ENCODE measurements around the gene S1PR1. TPM values are rescaled to one million over a fixed set of nuclear protein-coding genes. Genes with fewer than 3 reads are reported as not detected.
"Not testable (repeated sequence)": the region's sequence is repeated elsewhere in the genome, so short reads cannot be mapped to it uniquely, and the experiment has no call there.

S1PR1 gene
- total RNA-seq, result 100 to 1,000 TPM; 109 to 130 TPM

- H3K27ac Mint-ChIP-seq, result peak within 1 kb of the TSS; percentile 99
- peaks cover 6% of the 10 kb centered on the region for H3K9me3 Mint-ChIP-seq (ENCODE audit: low read depth)
- CTCF ChIA-PET, result interaction anchor here (0.6 to 3.4 kb wide), 12 partner anchors 10 to 781 kb away, joined by 3 to 32 read pairs (median 6); no protein-coding TSS in a partner anchor
- peaks cover 79% of the 10 kb centered on the region for H3K36me3 Mint-ChIP-seq (ENCODE audit: low read depth)
- POLR2A ChIA-PET, result interaction anchor here (0.7 to 4.9 kb wide), 9 partner anchors 16 to 808 kb away, joined by 3 to 48 read pairs (median 9); no protein-coding TSS in a partner anchor
- peaks cover 49% of the 10 kb centered on the region for H3K4me1 Mint-ChIP-seq
- ATAC-seq (peak; percentile 30), DNase-seq (peak; percentile 87)
- intact Hi-C loops (cut with DNase I, micrococcal nuclease), result loop anchor here (1.0 to 5.0 kb wide), 7 partner anchors 57 to 1199 kb away; partner anchors contain the start of gene CDC14A (in 1 of the 2)
- H3K27me3 Mint-ChIP-seq, result no peaks in the 10 kb centered on the region
- H3K4me3 Mint-ChIP-seq, result peak within 1 kb of the TSS; percentile 89
These were observed at the start of gene S1PR1 for GRCh38 chr1:101236516-101237228. S1PR1 (plus strand) TSS chr1:101237019; CDS start chr1:101238985, 1,966 bp downstream.

GRCh38 chr1:101187297-101187696, 49.5 kb upstream of the S1PR1 start:
- intact Hi-C loops (cut with DNase I, micrococcal nuclease), result no loop called here

GRCh38 chr1:101188331-101188730, 48.5 kb upstream of the S1PR1 start:
- ChIA-PET POLR2A (no interaction called here), CTCF (no interaction called here)
- Mint-ChIP-seq H3K4me3 (no peak overlapping the region), H3K27me3 (no peaks in the 10 kb centered on the region), H3K4me1 (peaks cover 43% of the 10 kb centered on the region), H3K27ac (no peak overlapping the region), H3K36me3 (ENCODE audit: low read depth) (peaks cover 5% of the 10 kb centered on the region), H3K9me3 (ENCODE audit: low read depth) (peaks cover 2% of the 10 kb centered on the region)
- intact Hi-C loops (cut with DNase I, micrococcal nuclease), result no loop called here
- peak; percentile 14 for ATAC-seq
- DNase-seq, result peak; percentile 35

More at GRCh38 chr1:101187297-101187696, 49.5 kb upstream of the S1PR1 start:
- DNase-seq (no peak), ATAC-seq (no peak)
- ChIA-PET POLR2A (no interaction called here), CTCF (interaction anchor here (0.7 to 0.8 kb wide), 3 partner anchors 13 to 155 kb away, joined by 3 to 5 read pairs (median 3); no protein-coding TSS in a partner anchor)
- H3K4me1 Mint-ChIP-seq, result peaks cover 52% of the 10 kb centered on the region
- H3K36me3 Mint-ChIP-seq (ENCODE audit: low read depth), result peaks cover 5% of the 10 kb centered on the region
- H3K4me3 Mint-ChIP-seq, result no peak overlapping the region
- peaks cover 2% of the 10 kb centered on the region for H3K9me3 Mint-ChIP-seq (ENCODE audit: low read depth)
- H3K27ac Mint-ChIP-seq, result peak overlapping the region; percentile 45
- no peaks in the 10 kb centered on the region for H3K27me3 Mint-ChIP-seq

GRCh38 chr1:101188968-101189367, 47.9 kb upstream of the S1PR1 start:
- H3K36me3 Mint-ChIP-seq (ENCODE audit: low read depth); intact Hi-C loops (cut with DNase I, micrococcal nuclease); H3K4me3 Mint-ChIP-seq; ATAC-seq; CTCF ChIA-PET; H3K27me3 Mint-ChIP-seq; DNase-seq; POLR2A ChIA-PET; H3K9me3 Mint-ChIP-seq (ENCODE audit: low read depth): not testable (repeated sequence)
- Mint-ChIP-seq H3K27ac (peak overlapping the region; percentile 20), H3K4me1 (peaks cover 41% of the 10 kb centered on the region)

GRCh38 chr1:101190441-101190840, 46.4 kb upstream of the S1PR1 start:
- H3K27ac Mint-ChIP-seq, result peak overlapping the region; percentile 42
- no peak for ATAC-seq
- CTCF ChIA-PET, result interaction anchor here (1.3 to 1.7 kb wide), 2 partner anchors 9 to 98 kb away, joined by 3 to 4 read pairs; no protein-coding TSS in a partner anchor
- no peak overlapping the region for H3K4me3 Mint-ChIP-seq
- POLR2A ChIA-PET, result no interaction called here
- intact Hi-C loops (cut with DNase I, micrococcal nuclease), result no loop called here
- peaks cover 36% of the 10 kb centered on the region for H3K4me1 Mint-ChIP-seq
- no peak for DNase-seq
- H3K9me3 Mint-ChIP-seq (ENCODE audit: low read depth), result peaks cover 2% of the 10 kb centered on the region
- H3K27me3 Mint-ChIP-seq, result no peaks in the 10 kb centered on the region
- peaks cover 5% of the 10 kb centered on the region for H3K36me3 Mint-ChIP-seq (ENCODE audit: low read depth)

GRCh38 chr1:101191049-101191448, 45.8 kb upstream of the S1PR1 start:
- ChIA-PET POLR2A (no interaction called here), CTCF (interaction anchor here (1.7 kb wide), 1 partner anchor 97 kb away, joined by 3 read pairs; no protein-coding TSS in a partner anchor)
- no peak for ATAC-seq
- peaks cover 2% of the 10 kb centered on the region for H3K9me3 Mint-ChIP-seq (ENCODE audit: low read depth)
- peaks cover 36% of the 10 kb centered on the region for H3K4me1 Mint-ChIP-seq
- peaks cover 5% of the 10 kb centered on the region for H3K36me3 Mint-ChIP-seq (ENCODE audit: low read depth)
- DNase-seq, result no peak
- no peaks in the 10 kb centered on the region for H3K27me3 Mint-ChIP-seq
- no peak overlapping the region for H3K4me3 Mint-ChIP-seq
- no peak overlapping the region for H3K27ac Mint-ChIP-seq
- intact Hi-C loops (cut with DNase I, micrococcal nuclease), result no loop called here

- H3K36me3 Mint-ChIP-seq (ENCODE audit: low read depth), result no peaks in the 10 kb centered on the region
- H3K4me1 Mint-ChIP-seq, result peaks cover 27% of the 10 kb centered on the region
- DNase-seq (no peak), ATAC-seq (no peak)
- H3K27me3 Mint-ChIP-seq, result no peaks in the 10 kb centered on the region
- H3K27ac Mint-ChIP-seq, result peak overlapping the region; percentile 4
- no peak overlapping the region for H3K4me3 Mint-ChIP-seq
- intact Hi-C loops (cut with DNase I, micrococcal nuclease), result no loop called here
- H3K9me3 Mint-ChIP-seq (ENCODE audit: low read depth), result no peaks in the 10 kb centered on the region
- POLR2A ChIA-PET, result no interaction called here
- CTCF ChIA-PET, result interaction anchor here (2.2 kb wide), 1 partner anchor 94 kb away, joined by 8 read pairs; no protein-coding TSS in a partner anchor
These were observed 43.1 kb upstream of the S1PR1 start for GRCh38 chr1:101193733-101194169.

- intact Hi-C loops (cut with DNase I, micrococcal nuclease), result no loop called here
- H3K9me3 Mint-ChIP-seq (ENCODE audit: low read depth), result no peaks in the 10 kb centered on the region
- DNase-seq, result no peak
- no peak overlapping the region for H3K4me3 Mint-ChIP-seq
- H3K27ac Mint-ChIP-seq, result no peak overlapping the region
- H3K4me1 Mint-ChIP-seq, result peaks cover 33% of the 10 kb centered on the region
- ATAC-seq, result no peak
- no peaks in the 10 kb centered on the region for H3K27me3 Mint-ChIP-seq
- ChIA-PET CTCF (interaction anchor here (0.6 to 2.2 kb wide), 3 partner anchors 13 to 240 kb away, joined by 3 to 8 read pairs (median 4); no protein-coding TSS in a partner anchor), POLR2A (no interaction called here)
- no peaks in the 10 kb centered on the region for H3K36me3 Mint-ChIP-seq (ENCODE audit: low read depth)
These were observed 42.1 kb upstream of the S1PR1 start for GRCh38 chr1:101194746-101195145.

- Mint-ChIP-seq H3K27me3 (no peaks in the 10 kb centered on the region), H3K27ac (peak overlapping the region; percentile 41), H3K4me3 (no peak overlapping the region), H3K9me3 (ENCODE audit: low read depth) (no peaks in the 10 kb centered on the region), H3K36me3 (ENCODE audit: low read depth) (no peaks in the 10 kb centered on the region), H3K4me1 (peaks cover 37% of the 10 kb centered on the region)
- ATAC-seq, result no peak
- no peak for DNase-seq
- intact Hi-C loops (cut with DNase I, micrococcal nuclease), result no loop called here
- POLR2A ChIA-PET, result no interaction called here
- CTCF ChIA-PET, result no interaction called here
These were observed 40.2 kb upstream of the S1PR1 start for GRCh38 chr1:101196668-101197067.

GRCh38 chr1:101198842-101199636, 37.8 kb upstream of the S1PR1 start:
- DNase-seq (peak; percentile 79), ATAC-seq (peak; percentile 86)
- Mint-ChIP-seq H3K9me3 (ENCODE audit: low read depth) (no peaks in the 10 kb centered on the region), H3K27ac (peak overlapping the region; percentile 85), H3K4me3 (no peak overlapping the region), H3K27me3 (no peaks in the 10 kb centered on the region), H3K4me1 (peaks cover 35% of the 10 kb centered on the region), H3K36me3 (ENCODE audit: low read depth) (no peaks in the 10 kb centered on the region)
- CTCF ChIA-PET, result interaction anchor here (0.7 to 3.0 kb wide), 12 partner anchors 9 to 187 kb away, joined by 3 to 19 read pairs (median 4); no protein-coding TSS in a partner anchor
- intact Hi-C loops (cut with DNase I, micrococcal nuclease), result loop anchor here (1.0 to 2.0 kb wide), 6 partner anchors 15 to 92 kb away; no protein-coding TSS in a partner anchor
- POLR2A ChIA-PET, result interaction anchor here (0.8 to 2.9 kb wide), 8 partner anchors 14 to 91 kb away, joined by 3 to 48 read pairs (median 4); partner anchors contain the start of gene S1PR1

- no peak for DNase-seq
- Mint-ChIP-seq H3K27ac (peak overlapping the region; percentile 74), H3K36me3 (ENCODE audit: low read depth) (no peaks in the 10 kb centered on the region), H3K27me3 (no peaks in the 10 kb centered on the region), H3K4me3 (no peak overlapping the region), H3K4me1 (peaks cover 40% of the 10 kb centered on the region), H3K9me3 (ENCODE audit: low read depth) (no peaks in the 10 kb centered on the region)
- POLR2A ChIA-PET, result interaction anchor here (0.8 to 2.9 kb wide), 7 partner anchors 13 to 91 kb away, joined by 3 to 48 read pairs (median 4); partner anchors contain the start of gene S1PR1
- intact Hi-C loops (cut with DNase I, micrococcal nuclease), result loop anchor here (1.0 to 2.0 kb wide), 6 partner anchors 15 to 92 kb away; no protein-coding TSS in a partner anchor
- CTCF ChIA-PET, result interaction anchor here (0.7 to 3.0 kb wide), 9 partner anchors 8 to 179 kb away, joined by 3 to 19 read pairs (median 4); no protein-coding TSS in a partner anchor
- no peak for ATAC-seq
These were observed 37.2 kb upstream of the S1PR1 start for GRCh38 chr1:101199637-101199982.
